Epidermal melanocyte (primary cell): ENCODE results near the gene ALAS1.

Experiments
- DNase-seq: peaks from one replicate; pipeline ENCODE4 v3.0.0; 2011; ENCODE audit warnings: low spot score; ENCODE audit not compliant: insufficient read length

The ALAS1 gene

DNA sequence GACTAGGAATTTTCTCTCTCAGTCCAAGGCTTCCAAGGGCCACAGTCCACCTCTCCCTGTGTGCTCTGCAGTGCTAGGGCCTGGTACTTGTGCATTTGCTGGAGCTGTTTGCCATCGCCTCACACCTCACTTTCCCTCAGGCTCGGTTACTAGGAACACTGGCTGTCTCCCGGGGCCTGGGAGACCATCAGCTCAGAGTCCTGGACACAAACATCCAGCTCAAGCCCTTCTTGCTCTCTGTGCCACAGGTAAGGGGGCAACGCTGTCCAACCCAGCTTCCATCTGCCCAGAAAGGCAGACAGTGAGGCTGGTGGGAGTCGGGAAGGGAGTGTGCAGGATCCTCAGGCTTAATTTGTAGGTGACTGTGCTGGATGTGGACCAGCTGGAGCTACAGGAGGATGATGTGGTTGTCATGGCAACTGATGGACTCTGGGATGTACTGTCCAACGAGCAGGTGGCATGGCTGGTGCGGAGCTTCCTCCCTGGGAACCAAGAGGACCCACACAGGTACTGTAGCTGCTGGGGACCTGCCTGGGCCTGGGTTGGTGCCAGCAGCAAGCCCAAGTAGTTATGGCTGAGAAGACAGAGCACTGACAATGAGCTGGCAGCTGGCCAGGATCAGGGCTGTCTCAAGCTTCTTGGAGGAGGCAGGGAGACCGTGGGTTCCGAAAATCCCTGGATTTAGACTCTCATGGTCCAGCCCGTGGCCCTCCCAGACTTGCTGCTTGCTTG is 51.0 kb downstream of the ALAS1 start:
- no peak for DNase-seq

DNA sequence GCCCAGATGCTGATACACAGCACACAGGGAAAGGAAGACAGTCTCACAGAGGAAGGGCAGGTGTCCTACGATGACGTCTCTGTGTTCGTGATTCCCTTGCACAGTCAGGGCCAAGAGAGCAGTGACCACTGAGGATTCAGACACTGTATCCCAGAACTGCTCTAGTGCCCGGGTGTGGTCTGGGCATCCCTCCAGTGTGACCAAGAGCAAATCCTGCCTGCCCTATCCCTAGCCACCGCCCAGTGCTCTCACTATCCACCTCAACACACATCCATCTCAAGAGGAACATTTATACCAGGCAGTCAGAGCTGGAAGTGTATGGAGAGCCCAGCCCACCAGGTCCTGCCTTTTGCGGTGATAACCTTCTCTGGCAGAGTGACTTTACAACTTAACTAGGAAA is 51.7 kb downstream of the ALAS1 start:
- DNase-seq, result no peak

DNA sequence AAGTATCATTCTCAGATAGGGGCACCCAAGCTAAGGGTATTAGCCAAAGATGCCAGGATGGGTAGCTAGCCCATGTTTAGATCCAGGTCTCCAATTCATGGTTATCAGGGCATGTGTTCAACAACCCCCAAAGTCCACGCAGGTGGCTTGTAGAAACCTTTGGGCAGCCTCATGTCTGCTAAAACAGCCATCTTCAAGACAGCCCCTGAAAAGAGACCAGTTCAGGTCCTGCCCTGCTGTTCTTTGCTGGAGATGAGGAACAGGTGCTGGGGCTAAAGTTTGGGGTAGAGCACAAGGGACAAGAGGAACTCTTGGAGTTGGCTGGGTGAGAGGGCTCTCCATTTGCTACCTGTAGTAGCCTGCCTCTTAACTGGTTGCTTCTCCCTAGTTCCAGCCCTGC is 52.2 kb downstream of the ALAS1 start:
- DNase-seq, result no peak

DNA sequence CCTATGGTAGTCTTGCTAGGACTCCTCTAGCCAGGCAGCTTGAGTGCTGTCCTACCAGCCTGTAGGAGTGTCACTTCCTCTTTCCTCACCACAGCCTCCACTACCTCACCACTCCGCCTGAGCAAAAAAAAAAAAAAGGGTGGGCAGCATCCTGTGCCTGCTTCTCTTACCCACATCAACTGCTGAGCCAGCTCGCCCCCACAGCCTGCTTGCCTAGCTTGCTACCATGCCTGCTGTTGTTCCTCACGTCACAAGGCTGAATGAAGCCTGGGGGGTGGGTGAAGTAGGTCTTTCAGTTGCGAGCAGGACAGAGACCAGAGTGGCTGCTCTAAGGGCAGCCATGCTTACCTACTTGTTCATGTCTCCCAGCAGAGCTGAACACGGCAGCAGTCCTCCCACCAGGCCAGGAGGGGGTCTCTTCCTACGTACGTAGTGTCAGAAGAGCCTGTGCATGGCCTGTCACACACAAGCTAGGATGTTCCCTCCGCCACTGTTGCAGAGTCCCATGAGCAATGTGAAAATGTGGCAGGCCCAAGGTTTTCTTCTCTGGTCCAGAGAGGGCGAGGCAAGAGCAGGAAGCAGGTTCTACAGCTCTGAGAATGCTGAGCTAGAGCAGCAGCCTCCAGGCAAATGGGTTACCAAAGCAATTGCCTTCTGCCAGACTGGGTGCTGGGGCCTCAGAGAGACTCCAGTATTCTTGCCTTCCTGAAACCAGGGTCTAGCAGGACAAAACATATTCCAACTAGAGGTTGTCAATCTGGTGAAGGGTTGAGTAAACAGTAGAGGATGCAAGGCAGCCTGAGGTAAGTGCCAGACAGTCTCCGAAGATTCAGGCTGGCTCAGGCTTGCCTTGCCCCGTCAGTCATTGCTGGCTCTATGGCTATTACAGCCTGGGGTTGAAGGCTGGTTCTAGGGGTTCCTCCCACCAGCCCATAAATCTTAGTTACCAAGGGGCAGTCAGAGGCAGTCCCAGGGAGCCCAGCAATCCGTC is 55.6 kb downstream of the ALAS1 start:
- DNase-seq, result no peak

DNA sequence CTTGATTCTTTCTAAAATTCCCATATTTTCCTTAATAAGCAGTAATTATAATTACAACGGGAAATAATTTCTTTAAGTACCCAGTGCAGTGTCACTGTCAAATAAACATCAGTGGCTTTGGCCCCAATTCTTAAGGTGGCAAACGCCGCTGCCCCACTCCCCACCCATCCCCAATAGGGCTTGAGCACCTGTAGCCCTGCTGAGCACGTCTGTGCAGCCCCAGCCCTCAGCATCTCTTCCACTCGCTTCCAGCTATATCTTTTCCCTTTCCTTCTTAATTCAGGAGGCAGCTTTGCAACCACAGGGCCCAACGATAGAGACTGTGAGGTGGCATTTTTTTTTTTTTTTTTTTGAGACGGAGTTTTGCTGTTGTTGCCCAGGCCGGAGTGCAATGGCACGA is 56.6 kb downstream of the ALAS1 start:
- DNase-seq, result no peak

DNA sequence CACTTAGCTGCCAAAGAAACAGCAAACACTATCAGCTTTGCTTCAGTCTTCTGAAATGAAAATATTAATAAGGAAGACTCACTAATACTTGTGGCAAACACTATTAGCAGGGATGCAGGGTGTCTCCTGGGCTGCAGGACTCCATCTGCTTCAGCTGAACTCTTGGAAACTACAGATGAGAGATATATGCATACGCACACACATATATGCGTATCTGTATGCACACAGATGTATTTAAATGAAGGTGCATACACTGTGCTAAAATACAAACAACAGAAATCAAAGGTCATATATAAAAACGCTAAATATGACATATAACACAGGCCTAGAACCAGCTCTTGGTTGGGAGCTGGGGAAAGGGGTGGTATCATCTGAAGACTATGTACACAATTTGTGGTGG is 58.2 kb downstream of the ALAS1 start:
- DNase-seq, result no peak

DNA sequence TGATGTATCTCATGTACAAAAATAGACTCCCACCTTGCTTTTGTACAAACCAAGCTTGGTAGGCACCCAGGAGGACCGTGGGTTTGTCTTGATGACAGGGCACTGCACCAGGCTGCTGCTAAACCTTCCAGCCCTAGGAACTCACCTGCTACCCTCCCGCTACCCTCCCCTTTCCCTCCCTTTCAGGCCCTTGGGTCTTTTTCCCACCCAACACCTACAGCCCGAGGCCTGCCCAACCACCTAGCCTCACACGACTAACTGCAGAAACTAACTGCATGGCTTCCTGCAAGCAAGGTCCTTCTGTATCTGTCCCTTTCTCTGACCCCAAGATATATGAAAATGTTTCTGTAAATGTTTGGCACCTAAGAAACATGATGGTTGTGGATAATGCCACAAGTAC is 58.7 kb downstream of the ALAS1 start:
- no peak for DNase-seq

DNA sequence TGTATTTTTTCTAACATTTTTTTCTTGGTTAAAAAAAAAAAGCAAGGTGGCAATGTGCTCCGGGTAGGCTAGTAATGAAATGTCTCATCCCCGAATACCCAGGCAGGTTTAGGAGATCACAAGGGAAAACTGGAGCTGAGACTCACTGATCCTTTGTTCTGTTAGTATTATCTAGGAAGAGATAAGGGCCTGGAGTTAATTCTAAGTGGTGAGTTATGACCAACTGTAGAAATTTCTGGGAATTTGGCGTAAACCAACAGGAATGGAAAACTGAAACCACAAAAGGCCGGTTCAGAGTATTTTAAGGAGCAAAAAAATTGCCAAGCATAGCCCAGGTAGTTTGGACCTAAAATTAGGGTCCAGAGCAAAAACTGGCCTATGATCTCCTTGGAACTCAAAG is 60.0 kb downstream of the ALAS1 start:
- no peak for DNase-seq

DNA sequence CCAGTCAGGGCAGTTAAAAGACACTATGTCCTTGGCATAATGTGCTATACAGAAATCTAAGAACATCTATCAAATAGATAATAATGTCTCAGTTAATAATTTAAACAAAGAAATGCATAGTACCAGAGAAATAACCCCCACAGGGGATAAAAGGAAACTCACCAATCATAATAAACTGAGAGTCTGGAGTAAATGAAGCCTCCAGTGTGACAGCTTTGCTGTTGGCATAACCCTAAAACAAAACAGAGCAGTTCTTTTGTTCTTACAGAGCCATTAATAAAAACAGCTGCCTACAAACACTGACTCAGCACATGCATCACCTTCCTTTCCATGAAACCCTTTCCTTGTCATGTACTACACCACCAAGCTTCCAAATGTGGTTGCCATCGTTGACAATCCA is 61.1 kb downstream of the ALAS1 start:
- DNase-seq, result no peak

DNA sequence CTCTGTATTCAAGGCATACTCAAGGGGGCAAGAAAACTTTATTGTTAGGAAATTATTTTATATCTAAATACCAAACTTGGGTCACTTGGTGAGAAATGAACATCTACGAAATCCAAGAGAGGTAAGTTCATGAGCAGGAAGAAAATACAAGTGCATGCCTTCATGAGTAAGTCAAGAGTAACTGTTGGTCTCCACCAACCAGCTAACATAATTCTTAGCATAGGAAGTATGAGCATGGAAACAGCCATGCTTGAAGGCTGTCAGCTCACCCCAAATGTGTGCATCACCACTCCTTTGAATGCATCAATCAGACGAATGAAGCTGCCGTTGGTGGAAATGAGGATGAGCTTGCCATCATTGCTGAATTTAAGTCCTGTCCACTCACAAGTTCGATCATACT is 61.5 kb downstream of the ALAS1 start:
- no peak for DNase-seq

DNA sequence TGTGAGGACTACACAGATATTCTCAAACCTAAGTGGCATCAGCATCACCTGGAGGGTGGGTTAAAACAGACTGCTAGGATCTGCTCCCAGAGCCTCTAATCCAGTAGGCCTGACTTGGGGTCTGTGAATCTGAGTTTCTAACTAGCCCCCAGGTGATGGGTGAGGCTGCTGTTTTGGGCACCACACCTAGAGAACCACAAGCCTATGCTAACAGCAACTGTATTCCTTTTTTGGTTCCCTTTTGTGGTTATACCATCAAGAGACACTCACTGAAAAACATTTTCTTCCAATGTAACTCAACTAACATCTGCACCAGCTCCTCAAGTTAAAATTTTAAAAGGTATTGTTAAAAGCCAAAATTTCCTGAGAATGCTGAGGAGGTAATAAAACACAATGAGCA is 64.5 kb downstream of the ALAS1 start:
- no peak for DNase-seq
